ENCODE results near the gene EIF4ENIF1.
"Not testable (repeated sequence)": the region's sequence is repeated elsewhere in the genome, so short reads cannot be mapped to it uniquely, and the experiment has no call there.

EIF4ENIF1 gene, protein sequence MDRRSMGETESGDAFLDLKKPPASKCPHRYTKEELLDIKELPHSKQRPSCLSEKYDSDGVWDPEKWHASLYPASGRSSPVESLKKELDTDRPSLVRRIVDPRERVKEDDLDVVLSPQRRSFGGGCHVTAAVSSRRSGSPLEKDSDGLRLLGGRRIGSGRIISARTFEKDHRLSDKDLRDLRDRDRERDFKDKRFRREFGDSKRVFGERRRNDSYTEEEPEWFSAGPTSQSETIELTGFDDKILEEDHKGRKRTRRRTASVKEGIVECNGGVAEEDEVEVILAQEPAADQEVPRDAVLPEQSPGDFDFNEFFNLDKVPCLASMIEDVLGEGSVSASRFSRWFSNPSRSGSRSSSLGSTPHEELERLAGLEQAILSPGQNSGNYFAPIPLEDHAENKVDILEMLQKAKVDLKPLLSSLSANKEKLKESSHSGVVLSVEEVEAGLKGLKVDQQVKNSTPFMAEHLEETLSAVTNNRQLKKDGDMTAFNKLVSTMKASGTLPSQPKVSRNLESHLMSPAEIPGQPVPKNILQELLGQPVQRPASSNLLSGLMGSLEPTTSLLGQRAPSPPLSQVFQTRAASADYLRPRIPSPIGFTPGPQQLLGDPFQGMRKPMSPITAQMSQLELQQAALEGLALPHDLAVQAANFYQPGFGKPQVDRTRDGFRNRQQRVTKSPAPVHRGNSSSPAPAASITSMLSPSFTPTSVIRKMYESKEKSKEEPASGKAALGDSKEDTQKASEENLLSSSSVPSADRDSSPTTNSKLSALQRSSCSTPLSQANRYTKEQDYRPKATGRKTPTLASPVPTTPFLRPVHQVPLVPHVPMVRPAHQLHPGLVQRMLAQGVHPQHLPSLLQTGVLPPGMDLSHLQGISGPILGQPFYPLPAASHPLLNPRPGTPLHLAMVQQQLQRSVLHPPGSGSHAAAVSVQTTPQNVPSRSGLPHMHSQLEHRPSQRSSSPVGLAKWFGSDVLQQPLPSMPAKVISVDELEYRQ

GRCh38 chr22:31489632-31490495 lies at the start of gene EIF4ENIF1:
Gene EIF4ENIF1, minus strand, starts transcription at chr22:31489842. Its CDS starts 1,124 bp downstream, at chr22:31488718.
- Histone ChIP-seq H3K27me3 (ENCODE audit: control insufficient read depth, insufficient read depth, low read length) (no peaks in the 10 kb centered on the region), H3K9me3 (ENCODE audit: control insufficient read depth, insufficient read depth, low read length) (no peaks in the 10 kb centered on the region), H3K4me3 (ENCODE audit: low read depth, low read length) (peak within 1 kb of the TSS; percentile 98), H3K36me3 (ENCODE audit: control insufficient read depth, insufficient read depth, low read length) (no peaks in the 10 kb centered on the region), H3K9ac (ENCODE audit: low read depth, low read length) (peak within 1 kb of the TSS; percentile 71), H3K4me1 (ENCODE audit: control insufficient read depth, insufficient read depth, low read length) (peaks cover 9% of the 10 kb centered on the region)

DNA sequence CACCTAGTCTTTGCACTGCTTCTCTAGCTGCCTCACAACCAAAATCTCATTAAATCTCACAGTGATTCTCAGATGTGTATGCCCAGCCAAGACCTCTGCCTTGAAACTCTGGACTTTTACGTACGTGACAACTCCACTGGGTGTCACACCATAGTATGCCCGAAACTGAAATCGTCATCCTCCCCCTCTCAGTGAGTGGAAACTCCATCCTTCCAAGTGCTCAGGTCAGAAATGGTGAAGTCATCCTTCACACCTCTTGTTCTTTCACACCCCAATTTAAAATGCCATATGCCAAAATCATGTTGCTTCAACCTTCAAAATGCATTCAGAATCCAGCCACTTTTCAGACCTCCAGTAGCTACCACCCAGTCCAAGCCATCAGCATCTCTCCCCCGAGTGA lies 49.2 kb upstream of the EIF4ENIF1 start:
- Histone ChIP-seq H3K4me1 (ENCODE audit: control insufficient read depth, insufficient read depth, low read length) (no peaks in the 10 kb centered on the region), H3K9me3 (ENCODE audit: control insufficient read depth, insufficient read depth, low read length) (no peaks in the 10 kb centered on the region), H3K27me3 (ENCODE audit: control insufficient read depth, insufficient read depth, low read length) (no peaks in the 10 kb centered on the region), H3K36me3 (ENCODE audit: control insufficient read depth, insufficient read depth, low read length) (no peaks in the 10 kb centered on the region), H3K4me3 (ENCODE audit: low read depth, low read length) (no peak overlapping the region), H3K9ac (ENCODE audit: low read depth, low read length) (no peak overlapping the region)

- Histone ChIP-seq H3K9me3 (ENCODE audit: control insufficient read depth, insufficient read depth, low read length) (no peaks in the 10 kb centered on the region), H3K27me3 (ENCODE audit: control insufficient read depth, insufficient read depth, low read length) (no peaks in the 10 kb centered on the region), H3K4me3 (ENCODE audit: low read depth, low read length) (no peak overlapping the region), H3K4me1 (ENCODE audit: control insufficient read depth, insufficient read depth, low read length) (no peaks in the 10 kb centered on the region), H3K36me3 (ENCODE audit: control insufficient read depth, insufficient read depth, low read length) (no peaks in the 10 kb centered on the region), H3K9ac (ENCODE audit: low read depth, low read length) (no peak overlapping the region)
These were observed 47.4 kb upstream of the EIF4ENIF1 start for GRCh38 chr22:31537019-31537535.

- Histone ChIP-seq H3K4me1 (ENCODE audit: control insufficient read depth, insufficient read depth, low read length) (no peaks in the 10 kb centered on the region), H3K9ac (ENCODE audit: low read depth, low read length) (no peak overlapping the region), H3K9me3 (ENCODE audit: control insufficient read depth, insufficient read depth, low read length) (no peaks in the 10 kb centered on the region), H3K36me3 (ENCODE audit: control insufficient read depth, insufficient read depth, low read length) (no peaks in the 10 kb centered on the region), H3K4me3 (ENCODE audit: low read depth, low read length) (no peak overlapping the region), H3K27me3 (ENCODE audit: control insufficient read depth, insufficient read depth, low read length) (no peaks in the 10 kb centered on the region)
These were observed 43.7 kb upstream of the EIF4ENIF1 start for GRCh38 chr22:31533374-31533773.

DNA sequence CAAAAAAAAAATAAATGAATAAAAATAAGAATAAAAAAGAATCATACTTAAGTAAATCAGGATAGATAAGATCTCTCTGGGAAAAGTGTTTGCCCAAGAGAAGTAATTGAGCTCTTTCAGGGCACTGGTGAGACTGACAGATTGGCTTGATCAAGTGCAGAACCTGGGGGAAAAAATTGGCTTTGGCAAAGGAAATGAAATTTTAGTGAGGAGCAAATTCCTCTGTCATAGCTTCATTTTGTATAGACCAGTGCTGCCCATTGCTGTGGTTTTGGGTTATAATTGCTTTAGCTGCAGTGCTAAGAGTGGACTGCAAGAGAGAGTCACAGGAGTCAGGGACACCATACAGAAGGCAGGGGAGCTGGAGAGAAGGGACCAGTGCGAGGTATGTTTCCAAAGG lies 42.4 kb upstream of the EIF4ENIF1 start:
- Histone ChIP-seq H3K36me3 (ENCODE audit: control insufficient read depth, insufficient read depth, low read length) (no peaks in the 10 kb centered on the region), H3K27me3 (ENCODE audit: control insufficient read depth, insufficient read depth, low read length) (no peaks in the 10 kb centered on the region), H3K9me3 (ENCODE audit: control insufficient read depth, insufficient read depth, low read length) (no peaks in the 10 kb centered on the region), H3K9ac (ENCODE audit: low read depth, low read length) (no peak overlapping the region), H3K4me3 (ENCODE audit: low read depth, low read length) (no peak overlapping the region), H3K4me1 (ENCODE audit: control insufficient read depth, insufficient read depth, low read length) (no peaks in the 10 kb centered on the region)

- Histone ChIP-seq H3K9ac (ENCODE audit: low read depth, low read length) (no peak overlapping the region), H3K36me3 (ENCODE audit: control insufficient read depth, insufficient read depth, low read length) (no peaks in the 10 kb centered on the region), H3K27me3 (ENCODE audit: control insufficient read depth, insufficient read depth, low read length) (no peaks in the 10 kb centered on the region), H3K4me1 (ENCODE audit: control insufficient read depth, insufficient read depth, low read length) (no peaks in the 10 kb centered on the region), H3K4me3 (ENCODE audit: low read depth, low read length) (no peak overlapping the region), H3K9me3 (ENCODE audit: control insufficient read depth, insufficient read depth, low read length) (no peaks in the 10 kb centered on the region)
These were observed 41.2 kb upstream of the EIF4ENIF1 start for GRCh38 chr22:31530823-31531195.

DNA sequence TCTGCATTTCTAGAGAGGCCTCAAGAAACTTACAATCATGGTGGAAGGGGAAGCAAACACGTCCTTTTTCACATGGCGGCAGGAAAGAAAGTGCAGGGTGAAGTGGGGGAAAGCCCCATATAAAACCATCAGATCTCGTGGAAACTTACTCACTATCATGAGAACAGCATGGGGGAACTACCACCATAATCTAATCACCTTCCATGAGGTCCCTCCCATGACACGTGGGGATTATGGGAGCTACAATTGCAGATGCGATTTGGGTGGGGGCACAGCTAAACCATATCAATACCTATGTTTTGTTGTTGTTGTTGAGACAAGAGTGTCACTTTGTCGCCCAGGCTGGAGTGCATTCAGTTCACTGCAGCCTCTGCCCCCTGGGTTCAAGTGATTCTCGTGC lies 36.6 kb upstream of the EIF4ENIF1 start:
- no peaks in the 10 kb centered on the region for H3K36me3 ChIP-seq (ENCODE audit: control insufficient read depth, insufficient read depth, low read length)
- no peak overlapping the region for H3K9ac ChIP-seq (ENCODE audit: low read depth, low read length)
- no peaks in the 10 kb centered on the region for H3K4me1 ChIP-seq (ENCODE audit: control insufficient read depth, insufficient read depth, low read length)
- H3K4me3 ChIP-seq (ENCODE audit: low read depth, low read length): no peak overlapping the region
- H3K27me3 ChIP-seq (ENCODE audit: control insufficient read depth, insufficient read depth, low read length): no peaks in the 10 kb centered on the region
- H3K9me3 ChIP-seq (ENCODE audit: control insufficient read depth, insufficient read depth, low read length): no peaks in the 10 kb centered on the region

GRCh38 chr22:31524132-31524531 lies 34.5 kb upstream of the EIF4ENIF1 start:
- not testable (repeated sequence) for H3K9me3 ChIP-seq (ENCODE audit: control insufficient read depth, insufficient read depth, low read length); H3K4me1 ChIP-seq (ENCODE audit: control insufficient read depth, insufficient read depth, low read length); H3K36me3 ChIP-seq (ENCODE audit: control insufficient read depth, insufficient read depth, low read length); H3K4me3 ChIP-seq (ENCODE audit: low read depth, low read length); H3K27me3 ChIP-seq (ENCODE audit: control insufficient read depth, insufficient read depth, low read length); H3K9ac ChIP-seq (ENCODE audit: low read depth, low read length)

DNA sequence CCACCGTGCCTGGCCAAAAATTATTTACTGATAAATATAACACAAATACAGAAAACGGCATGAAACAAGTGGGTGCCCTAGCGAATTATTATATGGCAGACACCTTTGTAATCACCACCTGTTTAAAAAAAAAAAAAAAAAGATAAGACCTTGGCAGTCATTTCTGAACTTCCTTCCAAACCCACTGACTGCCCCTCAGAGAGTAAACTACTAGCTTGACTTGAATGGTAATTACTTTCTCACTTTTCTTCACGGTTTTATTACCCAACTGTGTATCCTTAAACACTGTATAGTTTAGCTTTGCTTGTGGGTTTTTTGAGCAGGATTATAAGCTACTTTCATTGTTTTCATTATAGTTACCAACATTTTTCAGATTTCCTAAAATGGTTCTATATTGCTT lies 30.4 kb upstream of the EIF4ENIF1 start:
- Histone ChIP-seq H3K9me3 (ENCODE audit: control insufficient read depth, insufficient read depth, low read length) (no peaks in the 10 kb centered on the region), H3K9ac (ENCODE audit: low read depth, low read length) (no peak overlapping the region), H3K4me1 (ENCODE audit: control insufficient read depth, insufficient read depth, low read length) (no peaks in the 10 kb centered on the region), H3K36me3 (ENCODE audit: control insufficient read depth, insufficient read depth, low read length) (no peaks in the 10 kb centered on the region), H3K4me3 (ENCODE audit: low read depth, low read length) (no peak overlapping the region), H3K27me3 (ENCODE audit: control insufficient read depth, insufficient read depth, low read length) (no peaks in the 10 kb centered on the region)

GRCh38 chr22:31509061-31509762 lies 19.6 kb upstream of the EIF4ENIF1 start:
- no peaks in the 10 kb centered on the region for H3K27me3 ChIP-seq (ENCODE audit: control insufficient read depth, insufficient read depth, low read length)
- no peaks in the 10 kb centered on the region for H3K9me3 ChIP-seq (ENCODE audit: control insufficient read depth, insufficient read depth, low read length)
- no peaks in the 10 kb centered on the region for H3K4me1 ChIP-seq (ENCODE audit: control insufficient read depth, insufficient read depth, low read length)
- no peak overlapping the region for H3K4me3 ChIP-seq (ENCODE audit: low read depth, low read length)
- H3K9ac ChIP-seq (ENCODE audit: low read depth, low read length): no peak overlapping the region
- no peaks in the 10 kb centered on the region for H3K36me3 ChIP-seq (ENCODE audit: control insufficient read depth, insufficient read depth, low read length)

DNA sequence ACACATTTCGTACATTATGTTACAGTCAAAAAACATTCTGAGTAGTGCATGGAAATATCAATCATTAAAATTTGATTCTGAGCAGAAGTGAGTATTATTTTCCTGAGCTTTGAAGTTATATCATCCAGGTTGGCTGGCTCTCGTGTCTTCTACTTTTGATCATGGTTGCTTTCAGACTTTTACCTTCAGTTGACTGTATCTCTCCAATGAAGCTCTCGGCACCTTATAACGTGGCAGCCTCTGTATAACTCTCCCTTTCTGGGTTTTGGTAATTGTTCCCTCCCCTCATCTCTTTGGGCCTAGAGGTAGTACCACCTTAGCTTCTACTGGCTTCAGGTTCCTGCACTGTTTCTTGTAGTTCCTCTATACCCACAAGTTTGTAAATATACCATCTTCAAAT lies 18.9 kb upstream of the EIF4ENIF1 start:
- no peaks in the 10 kb centered on the region for H3K36me3 ChIP-seq (ENCODE audit: control insufficient read depth, insufficient read depth, low read length)
- no peaks in the 10 kb centered on the region for H3K9me3 ChIP-seq (ENCODE audit: control insufficient read depth, insufficient read depth, low read length)
- H3K9ac ChIP-seq (ENCODE audit: low read depth, low read length): no peak overlapping the region
- no peaks in the 10 kb centered on the region for H3K27me3 ChIP-seq (ENCODE audit: control insufficient read depth, insufficient read depth, low read length)
- no peak overlapping the region for H3K4me3 ChIP-seq (ENCODE audit: low read depth, low read length)
- H3K4me1 ChIP-seq (ENCODE audit: control insufficient read depth, insufficient read depth, low read length): no peaks in the 10 kb centered on the region

Data from iPS-15b (cell line).